Left renal pelvis (tissue), 4 donors: Measurements from ENCODE around the gene GRID1. TPM values are rescaled to one million over a fixed set of nuclear protein-coding genes. Genes with fewer than 3 reads are reported as not detected.
"Not testable (repeated sequence)": the region's sequence is repeated elsewhere in the genome, so short reads cannot be mapped to it uniquely, and the experiment has no call there.

Source experiments
- DNase-seq, 4 donors: peaks; one replicate each; pipeline ENCODE4 v3.0.0-alpha.2; 2013; ENCODE audit warnings: low read depth in 4 of 4, low spot score in 3 of 4
- polyA plus RNA-seq, 4 donors: library from polyadenylated mRNA; unstranded; fragments of 120-200 nt; gene quantifications; one replicate each; pipeline ENCODE4 v1.2.1, GENCODE V29; 2013; ENCODE audit not compliant: insufficient read length in 4 of 4

GRID1 gene
- polyA plus RNA-seq, 4 donors: 1.6 to 5.4 (median 1.9) TPM

DNA sequence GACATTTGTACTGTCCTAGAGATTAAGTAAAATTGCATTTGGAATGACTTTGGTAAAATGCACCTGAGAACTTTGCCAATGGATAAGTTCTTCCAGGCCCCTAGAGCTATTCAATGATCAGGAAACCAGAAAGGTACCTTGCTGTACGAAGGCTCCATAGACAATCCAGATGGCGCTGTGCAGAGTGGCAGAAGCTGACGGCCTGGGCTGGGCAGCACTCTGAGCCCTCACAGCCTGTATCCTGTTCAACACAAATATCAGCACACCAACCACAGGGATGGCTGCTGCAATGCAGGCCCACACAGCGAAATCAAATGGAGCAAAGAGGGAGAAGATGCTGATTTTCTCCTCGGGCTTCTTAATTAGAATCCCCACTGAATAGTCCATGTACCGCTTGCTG lies 642.4 kb downstream of the GRID1 start:
- no peak for DNase-seq

DNA sequence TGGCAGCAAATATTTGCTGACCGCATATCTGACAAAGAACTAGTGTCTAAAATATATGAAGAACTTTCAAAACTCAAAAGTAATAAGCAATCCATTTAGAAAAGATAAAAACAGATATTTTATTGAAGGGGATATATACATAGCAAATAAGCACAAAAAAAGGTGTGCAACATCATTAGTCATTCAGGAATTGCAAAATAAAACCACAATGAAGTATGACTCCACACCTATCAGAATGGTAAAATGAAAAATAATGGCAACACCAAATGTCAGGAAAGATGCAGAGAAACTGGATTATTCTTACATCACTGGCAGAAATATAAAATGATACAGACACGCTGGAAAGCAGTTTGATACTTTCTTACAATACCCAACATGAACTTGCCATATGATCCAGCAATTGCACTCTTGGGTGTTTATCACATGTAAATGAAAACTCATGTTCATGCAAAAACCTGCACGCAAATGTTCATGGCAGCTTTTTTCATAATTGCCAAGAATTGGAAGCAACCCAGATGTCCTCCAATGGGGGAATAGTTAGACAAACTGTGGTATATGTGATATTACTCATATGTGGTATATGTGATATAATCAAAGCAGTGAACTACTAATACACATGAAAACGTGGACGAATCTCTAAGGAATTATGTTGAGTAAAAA lies 645.5 kb downstream of the GRID1 start:
- no peak for DNase-seq

DNA sequence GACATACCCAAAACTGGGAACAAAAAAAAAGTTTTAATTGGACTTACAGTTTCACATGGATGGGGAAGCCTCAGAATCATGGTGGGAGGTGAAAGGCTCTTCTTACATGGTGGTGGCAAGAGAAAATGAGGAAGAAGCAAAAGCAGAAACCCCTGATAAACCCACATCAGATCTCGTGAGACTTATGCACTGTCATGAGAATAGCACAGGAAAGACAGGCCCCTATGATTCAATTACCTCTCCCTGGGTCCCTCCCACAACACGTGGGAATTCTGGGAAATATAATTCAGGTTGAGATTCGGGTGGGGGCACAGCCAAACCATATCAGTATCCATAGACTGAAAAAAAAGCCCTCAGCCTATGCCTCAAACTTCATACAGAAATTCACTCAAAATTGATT lies 647.2 kb downstream of the GRID1 start:
- DNase-seq: no peak

DNA sequence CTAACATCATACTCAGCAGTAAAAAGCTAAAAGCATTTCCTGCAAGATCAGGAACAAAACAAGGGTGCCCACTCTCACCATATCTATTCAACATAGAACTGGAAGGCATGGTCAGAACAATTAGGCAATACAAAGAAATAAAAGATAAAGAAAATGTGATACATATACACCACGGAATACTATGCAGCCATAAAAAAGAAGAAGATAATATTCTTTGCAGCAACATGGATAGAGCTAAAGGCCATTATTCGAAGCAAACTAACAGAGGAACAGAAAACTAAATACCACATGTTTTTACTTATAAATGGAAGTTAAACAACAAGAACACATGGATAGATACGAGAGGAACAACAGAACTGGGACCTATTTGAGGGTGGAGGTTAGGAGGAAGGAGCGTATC lies 652.7 kb downstream of the GRID1 start:
- no peak for DNase-seq

DNA sequence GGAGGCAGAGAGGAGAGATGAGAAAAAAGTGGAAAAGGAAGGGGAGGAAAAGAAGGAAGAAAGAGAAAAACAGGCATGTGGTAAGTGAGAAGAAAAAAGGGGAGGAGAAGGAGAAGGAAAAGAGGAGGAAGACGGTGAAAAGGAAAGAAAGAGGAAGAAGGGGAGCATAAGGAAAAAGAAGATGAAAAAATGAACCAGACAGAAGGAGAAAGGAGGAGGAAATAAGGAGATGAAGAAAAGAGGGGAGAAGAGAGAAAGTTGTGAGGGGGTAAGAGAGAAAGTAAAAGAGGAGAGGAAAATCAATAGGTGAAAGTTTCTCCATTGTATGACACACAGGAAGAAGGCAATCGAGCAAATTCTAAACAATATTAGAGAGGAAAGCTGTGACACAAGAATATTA lies 663.8 kb downstream of the GRID1 start:
- no peak for DNase-seq

DNA sequence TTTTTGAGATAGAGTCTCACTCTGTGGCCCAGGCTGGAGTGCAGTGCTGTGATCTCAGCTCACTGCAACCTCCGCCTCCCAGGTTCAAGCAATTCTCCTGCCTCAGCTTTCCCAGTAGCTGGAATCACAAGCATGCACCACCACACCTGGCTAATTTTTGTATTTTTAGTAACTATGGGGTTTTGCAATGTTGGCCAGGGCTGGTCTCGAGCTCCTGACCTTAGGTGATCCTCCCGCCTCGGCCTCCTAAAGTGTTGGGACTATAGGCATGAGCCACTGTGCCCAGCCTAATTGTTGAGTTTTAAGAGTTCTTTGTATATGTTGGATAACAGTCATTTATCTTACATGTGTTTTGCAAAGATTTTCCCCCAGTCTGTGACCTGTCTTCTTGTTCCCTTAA lies 667.5 kb downstream of the GRID1 start:
- not testable (repeated sequence) for DNase-seq

DNA sequence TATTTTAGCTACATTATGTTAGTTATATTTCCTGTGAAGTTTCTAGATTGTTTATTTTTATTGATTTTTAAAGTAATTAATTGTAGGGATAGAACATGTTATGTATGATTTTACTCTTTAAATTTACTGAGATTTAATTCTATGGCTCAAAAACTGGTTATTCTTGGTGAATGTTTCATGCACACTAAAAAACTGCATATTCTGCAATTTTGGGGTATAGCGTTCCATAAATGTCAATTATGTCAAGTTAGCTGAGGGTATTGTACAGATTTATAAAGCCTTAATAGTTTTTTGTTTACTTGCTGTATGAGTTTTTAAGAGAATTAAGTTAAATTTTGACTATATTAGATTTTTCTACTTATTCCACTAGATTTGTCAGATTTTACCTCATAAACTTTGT lies 669.7 kb downstream of the GRID1 start:
- DNase-seq: no peak

DNA sequence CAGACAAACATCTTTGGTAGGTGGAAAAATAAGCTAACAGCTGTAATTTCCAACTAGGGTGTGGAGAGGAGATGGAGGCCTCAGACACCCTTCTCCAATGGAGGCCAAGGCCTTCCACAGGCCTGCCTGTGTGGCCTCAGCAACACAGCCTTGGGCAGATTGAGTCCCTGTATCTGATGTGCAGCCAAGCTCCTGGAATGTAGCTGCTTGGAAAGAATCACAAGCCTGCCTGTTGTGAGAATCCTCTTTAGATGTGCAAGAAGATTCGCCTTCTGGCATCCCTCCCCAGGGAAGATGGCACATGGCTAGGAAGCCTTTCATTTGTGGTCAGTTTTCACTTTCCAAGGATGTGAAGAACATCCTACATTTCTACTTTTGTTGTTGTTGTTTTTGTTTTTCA lies 684.0 kb downstream of the GRID1 start:
- no peak for DNase-seq

DNA sequence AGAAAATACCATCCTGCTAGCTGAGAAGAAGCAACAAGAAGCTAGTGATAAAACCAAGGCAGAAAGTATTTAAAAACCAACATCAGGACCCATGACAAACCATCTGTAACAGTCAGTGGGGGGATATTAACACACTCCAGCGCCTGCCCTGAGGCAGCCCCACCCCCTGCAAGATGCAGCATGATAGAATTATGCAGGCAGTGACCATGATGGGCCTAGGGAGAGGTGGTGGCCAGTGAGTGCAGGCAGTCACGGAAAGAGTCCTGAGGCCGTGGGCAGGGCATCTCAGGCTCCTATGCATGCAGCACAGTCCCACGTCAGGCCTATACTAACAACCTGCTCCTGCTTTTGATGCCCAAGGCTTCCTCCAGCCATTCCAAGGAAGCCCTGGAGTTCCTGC lies 686.9 kb downstream of the GRID1 start:
- DNase-seq: no peak

DNA sequence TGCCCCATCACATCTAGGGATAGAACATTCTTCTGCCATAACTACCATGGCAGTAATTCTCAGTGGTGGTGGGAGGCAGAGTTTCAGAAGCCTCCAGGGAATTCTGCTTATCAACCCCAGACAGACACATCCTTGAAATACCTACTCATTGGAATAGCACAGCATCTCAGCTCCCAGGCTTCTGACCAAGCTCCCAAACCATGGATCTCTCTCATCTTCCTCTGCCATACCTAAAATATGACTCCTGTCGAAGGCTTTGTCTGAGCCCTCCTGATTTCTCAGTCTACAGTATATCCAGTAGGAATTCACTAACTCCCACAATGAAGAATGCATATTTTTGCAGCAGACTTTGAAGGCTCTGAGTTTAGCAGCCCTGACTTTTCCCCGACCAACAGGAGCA lies 687.5 kb downstream of the GRID1 start:
- no peak for DNase-seq

DNA sequence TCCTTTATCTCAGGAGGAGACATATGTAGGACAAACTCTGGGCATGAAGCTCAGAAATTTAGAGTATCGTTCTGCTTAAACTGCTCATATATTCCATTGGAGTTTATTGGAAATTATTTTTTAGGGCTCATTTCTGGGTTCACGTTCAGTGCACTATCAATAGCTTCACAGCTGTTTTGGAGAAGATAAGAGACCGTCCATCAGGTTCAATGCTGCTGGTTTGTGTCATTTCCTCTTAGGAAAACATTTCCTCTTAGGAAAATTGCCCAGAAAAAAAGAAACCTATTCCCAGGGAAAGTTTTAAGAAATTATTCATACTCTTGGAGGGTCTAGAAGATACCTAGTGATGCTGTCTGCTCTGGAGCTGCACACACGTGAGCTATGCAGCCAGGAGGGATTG lies 691.7 kb downstream of the GRID1 start:
- DNase-seq: no peak

DNA sequence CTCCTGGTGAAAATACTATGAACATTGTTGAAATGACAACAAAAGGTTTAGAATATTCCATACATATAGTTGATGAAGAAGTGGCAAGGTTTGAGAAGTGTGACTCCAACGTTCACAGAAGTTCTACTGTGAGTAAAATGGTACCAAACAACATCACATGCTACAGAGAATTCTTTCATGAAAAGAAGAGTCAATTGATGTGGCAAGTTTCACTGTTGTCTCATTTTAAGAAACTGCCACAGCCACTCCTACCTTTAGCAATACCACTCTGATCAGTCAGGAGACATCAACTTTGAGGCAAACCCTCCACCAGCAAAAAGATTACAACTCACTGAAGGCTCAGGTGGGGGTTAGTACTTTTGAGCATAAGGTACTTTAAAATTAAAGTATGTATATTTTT lies 693.3 kb downstream of the GRID1 start:
- no peak for DNase-seq

DNA sequence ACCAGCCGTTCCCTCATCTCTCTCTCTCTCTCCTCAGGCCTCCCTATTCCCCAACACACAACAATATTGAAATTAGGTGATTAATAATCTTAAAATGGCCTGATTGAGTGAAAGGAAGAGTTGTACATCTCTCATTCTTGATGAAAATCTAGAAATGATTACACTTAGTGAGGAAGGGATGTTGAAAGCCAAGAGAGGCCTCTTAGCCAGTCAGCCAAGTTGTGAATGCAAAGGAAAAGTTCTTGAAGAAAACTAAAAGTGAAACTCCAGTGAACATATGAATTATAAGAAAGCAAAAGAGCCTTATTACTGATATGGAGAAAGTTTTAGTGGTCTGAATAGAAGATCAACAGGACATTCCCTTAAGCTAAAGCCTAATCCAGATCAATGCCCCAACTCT lies 695.1 kb downstream of the GRID1 start:
- DNase-seq: no peak

DNA sequence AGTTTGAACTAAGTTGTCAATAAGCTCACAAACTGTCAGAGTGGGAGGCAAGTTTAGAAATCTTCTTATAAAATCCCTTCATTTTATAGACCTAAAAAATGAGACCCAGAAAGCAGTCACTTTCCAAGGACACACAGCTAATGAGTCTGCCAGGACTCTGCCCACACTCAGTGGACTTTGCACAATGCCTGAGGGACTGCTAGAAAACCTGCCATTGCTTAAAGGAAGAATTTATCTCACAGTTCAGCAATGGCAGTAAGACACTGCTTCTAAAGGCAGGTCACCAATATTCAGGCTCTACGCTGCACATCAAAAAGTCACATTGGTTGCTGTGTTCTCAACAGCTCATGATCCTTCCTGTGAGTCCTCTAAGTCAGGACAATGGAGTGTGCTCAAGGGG lies 698.1 kb downstream of the GRID1 start:
- DNase-seq: no peak

DNA sequence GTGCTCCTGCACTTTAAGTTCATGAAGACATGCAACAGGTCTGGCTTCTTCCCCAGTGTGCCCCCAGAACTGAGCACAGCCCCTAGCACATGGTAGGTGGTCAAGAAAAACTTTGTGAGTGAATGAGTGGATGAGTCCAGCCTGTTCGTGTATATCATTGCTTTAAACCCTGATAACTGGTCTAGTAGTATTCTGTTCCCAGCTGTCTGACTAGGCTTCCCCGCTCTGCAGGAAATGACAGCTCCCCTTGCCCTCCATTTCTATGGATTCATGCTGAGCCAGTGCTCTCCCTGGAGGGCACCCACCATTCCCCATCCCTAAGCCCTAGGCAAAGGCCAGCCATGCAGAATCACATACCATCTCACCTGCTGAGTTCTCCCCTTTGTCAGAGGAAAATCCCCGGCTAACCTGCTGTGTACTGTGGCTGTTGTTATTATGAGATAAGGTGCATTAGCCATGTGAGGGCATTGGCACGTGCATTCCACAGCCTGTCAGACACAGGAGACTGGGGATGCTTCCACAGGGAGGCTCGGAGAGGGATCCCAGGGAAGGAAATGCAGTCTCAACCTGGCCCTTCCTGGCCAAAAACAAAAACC lies 698.9 kb downstream of the GRID1 start:
- DNase-seq: no peak

DNA sequence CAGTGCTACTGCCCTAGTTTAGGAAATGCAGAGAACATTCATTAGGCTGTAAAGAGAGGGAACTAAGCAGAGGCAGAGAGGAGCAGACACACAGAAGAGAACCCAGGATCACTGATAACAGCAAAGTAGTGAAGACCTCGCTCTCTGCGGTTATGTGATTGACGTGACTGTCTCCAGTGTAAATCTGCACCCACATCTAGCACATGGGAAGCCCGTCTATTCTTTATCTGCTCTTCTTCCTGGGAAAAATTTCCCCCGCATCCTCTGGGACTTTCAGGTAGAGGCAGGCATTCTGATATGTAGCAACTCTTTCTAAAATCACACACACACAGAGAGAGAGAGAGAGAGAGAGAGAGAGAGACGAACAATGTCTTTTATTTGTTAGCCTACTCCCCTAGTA lies 699.6 kb downstream of the GRID1 start:
- DNase-seq: no peak

DNA sequence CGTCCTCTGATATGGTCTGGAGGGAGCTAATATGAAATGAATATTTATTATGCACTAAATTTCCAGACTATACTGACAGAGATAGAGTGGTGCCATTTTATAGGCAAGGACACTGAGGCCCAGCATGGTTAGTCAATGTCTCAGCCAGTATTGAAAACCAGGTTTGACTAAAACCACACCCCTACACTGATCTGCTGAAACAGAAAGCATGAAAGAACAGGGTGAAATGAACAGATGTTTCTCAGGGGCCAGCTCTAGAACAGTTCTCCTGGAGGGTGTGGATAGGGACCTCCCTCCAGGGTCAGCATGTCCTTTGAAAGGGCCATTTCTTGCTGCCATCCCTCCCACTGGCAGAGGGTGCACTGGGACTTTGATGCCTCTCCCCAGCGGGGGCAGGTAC lies 700.5 kb downstream of the GRID1 start:
- DNase-seq: no peak

DNA sequence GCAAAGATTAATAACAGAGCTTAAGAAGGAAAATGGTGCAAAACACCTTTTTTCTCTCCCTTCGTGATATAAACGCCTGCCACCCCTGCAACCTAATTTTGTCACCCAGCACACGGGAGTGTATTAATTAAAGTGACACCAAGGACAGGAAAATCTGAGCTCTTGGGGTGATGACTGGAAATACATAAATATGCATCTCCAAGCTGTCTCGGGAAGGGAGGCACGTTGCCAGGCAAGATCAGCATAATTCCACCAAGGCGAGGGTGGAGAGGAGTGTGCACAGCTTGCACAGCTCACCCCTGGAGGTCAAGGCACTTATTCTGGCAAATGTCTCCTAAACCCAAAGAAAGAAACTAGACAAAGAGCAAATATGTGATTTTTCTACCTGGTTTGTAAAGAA lies 700.9 kb downstream of the GRID1 start:
- no peak for DNase-seq

DNA sequence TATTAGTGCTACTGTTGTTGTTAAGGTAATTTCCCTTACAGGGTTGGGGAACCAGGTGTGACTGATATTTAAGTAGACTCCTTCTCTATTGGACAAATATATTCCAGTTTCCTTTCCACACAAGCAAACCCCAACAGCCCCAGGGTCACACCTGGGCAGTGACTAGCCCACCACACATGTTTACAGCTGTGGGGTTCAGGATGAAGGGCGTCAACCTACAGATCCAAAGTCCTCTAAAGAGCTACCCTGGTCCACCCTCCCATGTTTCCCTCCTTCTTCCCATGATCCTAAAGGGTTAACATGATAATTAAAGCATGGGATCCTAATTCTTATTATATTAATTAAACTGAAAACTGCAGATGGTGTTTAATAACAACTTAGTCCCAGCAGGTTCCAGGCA lies 701.5 kb downstream of the GRID1 start:
- no peak for DNase-seq

DNA sequence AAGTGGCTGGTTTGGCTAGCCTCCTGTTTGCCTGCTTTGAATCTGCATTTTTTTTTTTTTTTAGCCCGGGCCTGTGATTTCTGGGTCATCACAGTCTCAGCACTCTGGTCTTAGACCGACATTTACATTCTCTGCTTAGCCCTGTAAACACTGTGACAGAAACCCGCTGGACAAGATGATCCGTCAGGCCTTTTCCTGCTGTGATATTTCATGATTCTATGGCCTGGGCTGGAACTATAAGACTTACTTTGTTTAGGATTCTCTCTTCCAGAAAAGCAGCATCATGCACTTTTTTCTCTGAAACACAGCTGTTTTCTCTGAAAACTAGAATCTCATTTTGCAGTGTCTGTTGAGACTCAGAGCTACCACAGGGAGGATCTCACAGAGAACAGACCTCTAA lies 705.5 kb downstream of the GRID1 start:
- DNase-seq: no peak

DNA sequence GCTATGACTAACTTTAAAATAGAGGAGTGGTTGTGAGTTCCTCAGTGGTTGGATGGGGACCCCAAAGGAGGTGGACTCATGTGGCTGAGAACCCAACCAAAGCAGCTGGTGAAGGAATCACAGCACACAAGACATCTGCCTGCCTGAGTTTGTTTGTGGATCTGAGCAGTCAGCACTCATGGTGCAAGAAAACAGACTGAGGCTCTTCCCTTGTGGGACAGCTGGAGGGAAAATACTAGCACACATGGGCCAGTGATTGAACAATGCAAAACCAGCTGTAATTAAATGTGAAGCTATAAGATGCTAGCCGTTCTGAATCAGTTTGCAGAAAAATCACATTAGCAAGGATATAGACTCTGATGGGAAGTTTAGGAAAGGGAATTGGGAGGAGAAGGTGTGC lies 707.3 kb downstream of the GRID1 start:
- no peak for DNase-seq

DNA sequence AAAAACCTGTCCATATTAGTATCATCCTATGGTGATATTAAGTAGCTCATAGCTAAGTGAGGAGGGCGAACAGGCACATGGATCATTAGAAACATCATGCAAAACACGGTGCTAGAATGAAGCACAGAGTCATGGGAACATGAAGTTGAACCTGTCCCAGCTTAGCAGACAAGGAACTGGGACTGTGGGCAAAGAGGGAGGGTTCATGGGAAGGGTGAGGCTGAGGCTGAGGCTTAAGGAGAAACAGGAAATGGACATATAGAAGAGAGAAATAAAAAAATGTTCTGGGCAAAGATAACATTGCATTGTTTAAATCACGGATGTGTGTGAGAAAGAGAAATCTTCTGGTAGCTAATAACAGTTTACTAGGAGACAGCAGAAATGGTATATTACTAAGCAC lies 708.1 kb downstream of the GRID1 start:
- DNase-seq: no peak
